Parathyroid adenoma (tissue), 2 donors: ENCODE results near the gene ACOT8.
"Not testable (repeated sequence)": the region's sequence is repeated elsewhere in the genome, so short reads cannot be mapped to it uniquely, and the experiment has no call there.

Source experiments
- H2AFZ ChIP-seq: fragments of 300-600 bp; sonication (generic); one replicate; pipeline ENCODE4 v1.7.0; 2017; ENCODE audit warnings: antibody characterized with exemption, mild to moderate bottlenecking
- H3K27ac ChIP-seq: fragments of 300-600 bp; sonication (generic); one replicate; pipeline ENCODE4 v1.7.0; 2017
- H3K27me3 ChIP-seq: fragments of 300-600 bp; sonication (generic); one replicate; pipeline ENCODE4 v1.7.0; 2017; ENCODE audit warnings: low read length; ENCODE audit not compliant: control insufficient read depth, insufficient read depth
- H3K36me3 ChIP-seq: fragments of 300-600 bp; sonication (generic); one replicate; pipeline ENCODE4 v1.7.0; 2017; ENCODE audit warnings: low read length; ENCODE audit not compliant: control insufficient read depth, insufficient read depth
- H3K4me1 ChIP-seq: fragments of 300-600 bp; sonication (generic); one replicate; pipeline ENCODE4 v1.7.0; 2017; ENCODE audit warnings: control low read depth
- H3K4me2 ChIP-seq: fragments of 300-600 bp; sonication (generic); one replicate; pipeline ENCODE4 v1.7.0; 2017; ENCODE audit warnings: low read length
- H3K4me3 ChIP-seq: fragments of 300-600 bp; sonication (generic); one replicate; pipeline ENCODE4 v1.7.0; 2017; ENCODE audit warnings: low read depth, low read length
- H3K79me2 ChIP-seq: fragments of 300-600 bp; sonication (generic); one replicate; pipeline ENCODE4 v1.7.0; 2017; ENCODE audit warnings: control low read depth
- H3K9ac ChIP-seq: fragments of 300-600 bp; sonication (generic); one replicate; pipeline ENCODE4 v1.7.0; 2017; ENCODE audit warnings: mild to moderate bottlenecking
- H3K9me3 ChIP-seq: fragments of 300-600 bp; sonication (generic); one replicate; pipeline ENCODE4 v1.7.0; 2017; ENCODE audit warnings: low read length; ENCODE audit not compliant: control insufficient read depth
- TF ChIP-seq, protein P1 (sequence below): fragments of 300-600 bp; sonication (generic); IDR thresholded peaks from one replicate; pipeline ENCODE4 v1.7.0; 2017; ENCODE audit warnings: antibody characterized with exemption, mild to moderate bottlenecking
- donor health status: primary hyperparathyroidism.

ACOT8 gene

GRCh38 chr20:45857114-45857881 is at the start of gene ACOT8, which contains the start of gene ZSWIM3:
TSS of gene ACOT8 (minus strand) at chr20:45857392. CDS start at chr20:45857315, 77 bp downstream.
TSS of gene ZSWIM3 (plus strand) at chr20:45857614. CDS start at chr20:45857826, 212 bp downstream.
- peak within 1 kb of the TSS; percentile 87 for H3K27ac ChIP-seq
- H3K9ac ChIP-seq = peak within 1 kb of the TSS; percentile 82
- H3K4me1 ChIP-seq = peaks cover 10% of the 10 kb centered on the region
- TF ChIP-seq, protein P1, sequence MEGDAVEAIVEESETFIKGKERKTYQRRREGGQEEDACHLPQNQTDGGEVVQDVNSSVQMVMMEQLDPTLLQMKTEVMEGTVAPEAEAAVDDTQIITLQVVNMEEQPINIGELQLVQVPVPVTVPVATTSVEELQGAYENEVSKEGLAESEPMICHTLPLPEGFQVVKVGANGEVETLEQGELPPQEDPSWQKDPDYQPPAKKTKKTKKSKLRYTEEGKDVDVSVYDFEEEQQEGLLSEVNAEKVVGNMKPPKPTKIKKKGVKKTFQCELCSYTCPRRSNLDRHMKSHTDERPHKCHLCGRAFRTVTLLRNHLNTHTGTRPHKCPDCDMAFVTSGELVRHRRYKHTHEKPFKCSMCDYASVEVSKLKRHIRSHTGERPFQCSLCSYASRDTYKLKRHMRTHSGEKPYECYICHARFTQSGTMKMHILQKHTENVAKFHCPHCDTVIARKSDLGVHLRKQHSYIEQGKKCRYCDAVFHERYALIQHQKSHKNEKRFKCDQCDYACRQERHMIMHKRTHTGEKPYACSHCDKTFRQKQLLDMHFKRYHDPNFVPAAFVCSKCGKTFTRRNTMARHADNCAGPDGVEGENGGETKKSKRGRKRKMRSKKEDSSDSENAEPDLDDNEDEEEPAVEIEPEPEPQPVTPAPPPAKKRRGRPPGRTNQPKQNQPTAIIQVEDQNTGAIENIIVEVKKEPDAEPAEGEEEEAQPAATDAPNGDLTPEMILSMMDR = no peak
- H3K4me2 ChIP-seq = peak within 1 kb of the TSS; percentile 98
- H3K27me3 ChIP-seq = no peaks in the 10 kb centered on the region
- H3K9me3 ChIP-seq = no peaks in the 10 kb centered on the region
- H2AFZ ChIP-seq = peak within 1 kb of the TSS; percentile 99
- H3K36me3 ChIP-seq = no peaks in the 10 kb centered on the region
- H3K4me3 ChIP-seq = peak within 1 kb of the TSS; percentile 84
- peaks cover 28% of the 10 kb centered on the region for H3K79me2 ChIP-seq

- Histone ChIP-seq H3K79me2 (no peaks in the 10 kb centered on the region), H3K9ac (no peak overlapping the region), H3K4me3 (no peak overlapping the region), H3K27ac (no peak overlapping the region), H3K4me1 (no peaks in the 10 kb centered on the region), H2AFZ (no peak overlapping the region), H3K9me3 (no peaks in the 10 kb centered on the region), H3K36me3 (no peaks in the 10 kb centered on the region), H3K27me3 (no peaks in the 10 kb centered on the region), H3K4me2 (no peak overlapping the region)
- TF ChIP-seq, protein P1 = no peak
These were observed 48.4 kb upstream of the ACOT8 start for GRCh38 chr20:45905505-45906079.

- no peak overlapping the region for H3K27ac ChIP-seq
- TF ChIP-seq, protein P1 = no peak
- H3K36me3 ChIP-seq = no peaks in the 10 kb centered on the region
- H3K27me3 ChIP-seq = no peaks in the 10 kb centered on the region
- H2AFZ ChIP-seq = no peak overlapping the region
- H3K4me3 ChIP-seq = no peak overlapping the region
- no peak overlapping the region for H3K4me2 ChIP-seq
- H3K9me3 ChIP-seq = no peaks in the 10 kb centered on the region
- H3K9ac ChIP-seq = no peak overlapping the region
- H3K4me1 ChIP-seq = no peaks in the 10 kb centered on the region
- H3K79me2 ChIP-seq = no peaks in the 10 kb centered on the region
These were observed 47.7 kb upstream of the ACOT8 start for GRCh38 chr20:45904583-45905504.

- no peak overlapping the region for H3K9ac ChIP-seq
- no peak overlapping the region for H3K4me3 ChIP-seq
- no peaks in the 10 kb centered on the region for H3K4me1 ChIP-seq
- no peaks in the 10 kb centered on the region for H3K79me2 ChIP-seq
- no peak overlapping the region for H2AFZ ChIP-seq
- no peak overlapping the region for H3K4me2 ChIP-seq
- no peaks in the 10 kb centered on the region for H3K27me3 ChIP-seq
- H3K27ac ChIP-seq = no peak overlapping the region
- H3K36me3 ChIP-seq = no peaks in the 10 kb centered on the region
- H3K9me3 ChIP-seq = no peaks in the 10 kb centered on the region
- TF ChIP-seq, protein P1 = no peak
These were observed 45.1 kb upstream of the ACOT8 start for GRCh38 chr20:45902199-45902701.

GRCh38 chr20:45901332-45901731 is 44.1 kb upstream of the ACOT8 start:
- not testable (repeated sequence) for H3K4me1 ChIP-seq, H3K9me3 ChIP-seq, H2AFZ ChIP-seq, H3K27ac ChIP-seq, H3K79me2 ChIP-seq, H3K27me3 ChIP-seq, H3K9ac ChIP-seq, H3K4me3 ChIP-seq, H3K4me2 ChIP-seq, H3K36me3 ChIP-seq
